ENCODE data around the gene MAP2.

Gene MAP2

GRCh38 chr2:209534228-209534627 is 110.4 kb downstream of the MAP2 start:
- DNase-seq, result no peak

- DNase-seq, result no peak
Measured at GRCh38 chr2:209536363-209536762, 112.5 kb downstream of the MAP2 start.

- no peak for DNase-seq
Measured at GRCh38 chr2:209547726-209548125, 123.9 kb downstream of the MAP2 start.

GRCh38 chr2:209549589-209549988 is 125.7 kb downstream of the MAP2 start:
- DNase-seq, result no peak

GRCh38 chr2:209553913-209554312 is 130.1 kb downstream of the MAP2 start:
- DNase-seq, result no peak

GRCh38 chr2:209556354-209556961 is 132.6 kb downstream of the MAP2 start:
- DNase-seq, result peak; percentile 63

- DNase-seq, result no peak
Measured at GRCh38 chr2:209560911-209561310, 137.1 kb downstream of the MAP2 start.

GRCh38 chr2:209563453-209563852 is 139.6 kb downstream of the MAP2 start:
- no peak for DNase-seq

- DNase-seq, result no peak
Measured at GRCh38 chr2:209564816-209565215, 141.0 kb downstream of the MAP2 start.

- no peak for DNase-seq
Measured at GRCh38 chr2:209565896-209566582, 142.2 kb downstream of the MAP2 start.

GRCh38 chr2:209570194-209570593 is 146.3 kb downstream of the MAP2 start:
- DNase-seq, result no peak

- no peak for DNase-seq
Measured at GRCh38 chr2:209574515-209574914, 150.7 kb downstream of the MAP2 start.

- DNase-seq, result peak; percentile 32
Measured at GRCh38 chr2:209577376-209578357, 153.8 kb downstream of the MAP2 start.

GRCh38 chr2:209578394-209579001 is 154.7 kb downstream of the MAP2 start:
- DNase-seq, result no peak

- peak; percentile 86 for DNase-seq
Measured at GRCh38 chr2:209579230-209579749, 155.4 kb downstream of the MAP2 start.

GRCh38 chr2:209581040-209581439 is 157.2 kb downstream of the MAP2 start:
- no peak for DNase-seq

GRCh38 chr2:209582281-209582680 is 158.4 kb downstream of the MAP2 start:
- DNase-seq, result no peak

- DNase-seq, result no peak
Measured at GRCh38 chr2:209584472-209584871, 160.6 kb downstream of the MAP2 start.

- no peak for DNase-seq
Measured at GRCh38 chr2:209584915-209585314, 161.1 kb downstream of the MAP2 start.

GRCh38 chr2:209591021-209591420 is 167.2 kb downstream of the MAP2 start:
- DNase-seq, result no peak

- DNase-seq, result no peak
Measured at GRCh38 chr2:209592106-209592505, 168.3 kb downstream of the MAP2 start.

GRCh38 chr2:209593930-209594329 is 170.1 kb downstream of the MAP2 start:
- no peak for DNase-seq

- DNase-seq, result no peak
Measured at GRCh38 chr2:209596262-209596661, 172.4 kb downstream of the MAP2 start.
